Measurements from ENCODE around the gene ACAD11.

ACAD11 gene

DNA sequence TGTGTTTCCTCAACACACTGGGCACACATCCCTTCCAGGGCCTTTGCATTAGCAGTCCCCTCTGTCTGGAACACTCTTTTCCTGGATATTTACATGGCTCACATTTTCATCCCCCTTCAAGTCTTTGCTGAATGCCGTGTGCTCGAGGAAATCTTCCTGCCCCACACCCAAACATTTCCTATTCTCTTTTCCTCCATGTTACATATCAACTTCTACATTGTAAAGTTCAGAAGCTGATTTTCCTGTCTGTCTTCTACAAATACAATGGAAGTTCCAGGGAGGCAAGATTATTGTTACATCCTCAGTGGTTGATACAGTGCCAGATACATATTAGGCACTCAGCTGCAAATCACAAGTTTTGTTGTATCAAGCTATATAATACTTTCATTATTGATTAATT lies 4.1 kb downstream of the ACAD11 start:
- peaks cover 18% of the 10 kb centered on the region for H3K4me1 Mint-ChIP-seq

GRCh38 chr3:132654721-132655120 lies 4.9 kb downstream of the ACAD11 start:
- Mint-ChIP-seq H3K27me3 (ENCODE audit: low read depth, poor library complexity) (peaks cover 2% of the 10 kb centered on the region), H3K36me3 (ENCODE audit: low read depth) (no peaks in the 10 kb centered on the region), H3K27ac (no peak overlapping the region), H3K4me3 (no peak overlapping the region), H3K4me1 (peaks cover 18% of the 10 kb centered on the region), H3K9me3 (no peaks in the 10 kb centered on the region)
- TF ChIP-seq CTCF (IDR thresholded peaks at IDR 0.05) = no peak
- DNase-seq = no peak

More for the DNA sequence above, 4.1 kb downstream of the ACAD11 start:
- Mint-ChIP-seq H3K36me3 (ENCODE audit: low read depth) (no peaks in the 10 kb centered on the region), H3K27ac (no peak overlapping the region), H3K9me3 (no peaks in the 10 kb centered on the region), H3K27me3 (ENCODE audit: low read depth, poor library complexity) (peaks cover 2% of the 10 kb centered on the region), H3K4me3 (no peak overlapping the region)
- no peak for DNase-seq
- no peak for TF ChIP-seq CTCF (IDR thresholded peaks at IDR 0.05)

DNA sequence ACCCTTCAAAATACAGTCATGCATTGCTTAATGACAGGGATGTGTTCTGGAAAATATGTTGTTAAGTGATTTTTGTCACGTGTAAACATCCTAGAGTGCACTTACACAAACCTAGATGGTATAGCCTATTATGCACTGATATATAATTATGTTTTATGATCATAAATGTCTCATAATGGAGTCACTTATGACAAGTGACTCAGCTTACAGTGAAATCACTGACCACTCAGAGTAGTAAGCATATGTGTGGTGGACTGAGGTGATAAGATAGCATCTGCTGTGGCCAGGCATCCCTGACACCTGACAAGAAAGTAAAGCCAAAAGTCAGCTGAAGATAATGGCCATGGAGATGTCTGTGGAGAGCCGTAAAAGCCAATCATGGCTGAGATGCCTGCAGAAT lies 5.4 kb downstream of the ACAD11 start:
- Mint-ChIP-seq H3K27ac (no peak overlapping the region), H3K27me3 (ENCODE audit: low read depth, poor library complexity) (no peaks in the 10 kb centered on the region), H3K4me1 (peaks cover 17% of the 10 kb centered on the region), H3K9me3 (no peaks in the 10 kb centered on the region), H3K36me3 (ENCODE audit: low read depth) (no peaks in the 10 kb centered on the region), H3K4me3 (no peak overlapping the region)
- no peak for DNase-seq
- TF ChIP-seq CTCF (IDR thresholded peaks at IDR 0.05) = no peak

DNA sequence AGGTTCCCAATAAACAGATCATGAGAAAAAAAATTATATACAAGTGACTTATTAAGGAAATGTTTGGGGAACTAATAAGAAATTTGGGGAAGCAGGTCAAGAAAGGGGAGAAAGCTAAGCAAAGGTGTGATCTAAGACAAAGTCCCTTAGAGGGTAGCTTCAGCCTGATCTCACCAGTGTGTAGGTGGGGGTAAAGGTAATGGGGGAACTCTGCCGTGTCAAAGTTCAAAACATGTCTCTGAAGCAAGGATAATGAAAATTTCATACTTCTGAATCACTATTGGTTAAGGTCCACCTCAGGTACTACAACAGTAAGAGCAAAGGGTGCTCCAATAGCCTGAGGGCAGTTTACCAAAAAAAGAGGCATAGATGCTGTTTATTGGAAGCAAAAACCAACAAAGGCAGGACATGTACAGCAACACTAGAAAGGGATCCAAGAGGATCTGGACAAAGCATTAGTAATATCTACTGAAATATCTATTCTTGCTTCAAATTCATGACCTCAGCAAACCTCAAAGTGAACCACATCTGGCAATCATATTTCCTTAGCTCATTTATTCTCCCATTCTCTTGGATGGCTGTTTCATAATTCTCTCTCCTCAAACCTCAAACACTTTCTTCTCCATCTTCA lies 6.9 kb downstream of the ACAD11 start:
- Mint-ChIP-seq H3K4me3 (no peak overlapping the region), H3K36me3 (ENCODE audit: low read depth) (no peaks in the 10 kb centered on the region), H3K27me3 (ENCODE audit: low read depth, poor library complexity) (no peaks in the 10 kb centered on the region), H3K9me3 (no peaks in the 10 kb centered on the region), H3K4me1 (peaks cover 5% of the 10 kb centered on the region), H3K27ac (no peak overlapping the region)
- no peak for DNase-seq
- no peak for TF ChIP-seq CTCF (IDR thresholded peaks at IDR 0.05)

- Mint-ChIP-seq H3K36me3 (ENCODE audit: low read depth) (peaks cover 6% of the 10 kb centered on the region), H3K27me3 (ENCODE audit: low read depth, poor library complexity) (no peaks in the 10 kb centered on the region), H3K9me3 (no peaks in the 10 kb centered on the region), H3K4me3 (no peak overlapping the region), H3K27ac (no peak overlapping the region), H3K4me1 (peaks cover 2% of the 10 kb centered on the region)
- TF ChIP-seq CTCF (IDR thresholded peaks at IDR 0.05) = no peak
- DNase-seq = no peak
Observed at GRCh38 chr3:132650153-132650552, 9.5 kb downstream of the ACAD11 start.

DNA sequence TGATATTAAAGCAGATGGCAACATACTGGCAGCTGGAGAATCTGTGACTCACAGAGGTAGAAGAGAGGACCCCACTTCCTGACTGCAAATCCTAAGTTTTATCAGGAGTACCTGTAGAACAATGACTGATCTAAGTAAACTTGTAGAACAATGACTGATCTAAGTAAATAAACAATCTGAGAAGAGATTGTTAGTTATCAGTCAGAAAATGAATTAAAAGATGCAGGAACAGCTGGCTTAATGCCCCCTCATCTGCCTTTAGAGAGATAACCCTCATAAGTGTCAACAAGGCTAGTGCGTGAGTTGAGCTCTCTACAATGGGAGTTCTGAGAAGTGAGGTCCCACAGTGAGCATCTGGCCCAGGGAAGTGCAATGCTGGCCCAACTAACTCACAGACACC lies 14.6 kb downstream of the ACAD11 start:
- TF ChIP-seq CTCF (IDR thresholded peaks at IDR 0.05) = no peak
- Mint-ChIP-seq H3K4me1 (no peaks in the 10 kb centered on the region), H3K4me3 (no peak overlapping the region), H3K36me3 (ENCODE audit: low read depth) (peaks cover 12% of the 10 kb centered on the region), H3K27me3 (ENCODE audit: low read depth, poor library complexity) (no peaks in the 10 kb centered on the region), H3K27ac (no peak overlapping the region), H3K9me3 (no peaks in the 10 kb centered on the region)
- no peak for DNase-seq

All from nephron progenitor cell (in vitro differentiated cells).